MCF 10A (cell line): ENCODE measurements around the gene ATG2A. TPM values are rescaled to one million over a fixed set of nuclear protein-coding genes. Genes with fewer than 3 reads are reported as not detected.

ENCODE experiments used
- BruUV-seq: library from RNA; stranded (reverse); fragments of 400-500 nt; replicated peaks from 2 replicates; lab custom pipeline; 2021; lab: Mats Ljungman, UMichigan
- CTCF ChIA-PET: fragments of 300-600 bp; sonication (Branson Sonifier 250); formaldehyde crosslinking; extraction: SDS; loops from one replicate; lab custom pipeline; 2021; ENCODE audit warnings: antibody characterized with exemption, inconsistent platforms; lab: Yijun Ruan, JAX
- POLR2A ChIA-PET: fragments of 300-600, 350-650 bp; sonication (Branson Sonifier 250); formaldehyde crosslinking; extraction: SDS; loops from one replicate; lab custom pipeline; 2020; ENCODE audit warnings: antibody characterized with exemption, inconsistent platforms; lab: Yijun Ruan, JAX
- DNase-seq: peaks from one replicate; pipeline ENCODE4 v3.0.0-alpha.2; 2018; ENCODE audit not compliant: unreplicated experiment
- H3K27ac Mint-ChIP-seq: one replicate; pipeline ENCODE4 v1.8.0; 2022; ENCODE audit warnings: mild to moderate bottlenecking, low read depth, mixed read lengths; ENCODE audit not compliant: unreplicated experiment
- H3K27me3 Mint-ChIP-seq: one replicate; pipeline ENCODE4 v1.8.0; 2022; ENCODE audit warnings: mixed read lengths; ENCODE audit not compliant: insufficient read depth, unreplicated experiment
- H3K36me3 Mint-ChIP-seq: one replicate; pipeline ENCODE4 v1.8.0; 2022; ENCODE audit warnings: mild to moderate bottlenecking, moderate library complexity, mixed read lengths; ENCODE audit not compliant: insufficient read depth, unreplicated experiment
- H3K4me1 Mint-ChIP-seq: one replicate; pipeline ENCODE4 v1.8.0; 2022; ENCODE audit warnings: mixed read lengths; ENCODE audit not compliant: insufficient read depth, unreplicated experiment
- H3K4me3 Mint-ChIP-seq: one replicate; pipeline ENCODE4 v1.8.0; 2022; ENCODE audit warnings: mild to moderate bottlenecking, moderate library complexity, mixed read lengths; ENCODE audit not compliant: unreplicated experiment
- H3K9me3 Mint-ChIP-seq: one replicate; pipeline ENCODE4 v1.8.0; 2022; ENCODE audit warnings: mixed read lengths; ENCODE audit not compliant: unreplicated experiment
- intact Hi-C: fragments of 100-400 bp; cut with micrococcal nuclease; formaldehyde crosslinking; loops from 2 replicates; pipeline ENCODE4 v1.14.1; 2022
- total RNA-seq: library from RNA; stranded (reverse); gene quantifications from 2 replicates; pipeline ENCODE4 v1.2.3, GENCODE V29; 2022
- TF ChIP-seq, protein P1 (sequence below): fragments of 200-600 bp; IDR thresholded peaks from one replicate; pipeline ENCODE4 v1.8.0; 2022; ENCODE audit warnings: antibody characterized with exemption, mild to moderate bottlenecking; ENCODE audit not compliant: unreplicated experiment

ATG2A gene
- total RNA-seq, 1 experiment from 2014 or later, result 28.7 TPM

GRCh38 chr11:64856382-64857227, 60.4 kb downstream of the ATG2A start:
- no TSS peak for BruUV-seq
- ChIA-PET POLR2A (interaction anchor here (0.6 to 7.8 kb wide), 9 partner anchors 9 to 240 kb away, joined by 3 to 79 read pairs (median 8); partner anchors contain the start of genes ARL2 and EHD1), CTCF (interaction anchor here (0.7 to 15.7 kb wide), 7 partner anchors 9 to 318 kb away, joined by 3 to 286 read pairs (median 5); partner anchors contain the start of gene EHD1)
- TF ChIP-seq, protein P1, sequence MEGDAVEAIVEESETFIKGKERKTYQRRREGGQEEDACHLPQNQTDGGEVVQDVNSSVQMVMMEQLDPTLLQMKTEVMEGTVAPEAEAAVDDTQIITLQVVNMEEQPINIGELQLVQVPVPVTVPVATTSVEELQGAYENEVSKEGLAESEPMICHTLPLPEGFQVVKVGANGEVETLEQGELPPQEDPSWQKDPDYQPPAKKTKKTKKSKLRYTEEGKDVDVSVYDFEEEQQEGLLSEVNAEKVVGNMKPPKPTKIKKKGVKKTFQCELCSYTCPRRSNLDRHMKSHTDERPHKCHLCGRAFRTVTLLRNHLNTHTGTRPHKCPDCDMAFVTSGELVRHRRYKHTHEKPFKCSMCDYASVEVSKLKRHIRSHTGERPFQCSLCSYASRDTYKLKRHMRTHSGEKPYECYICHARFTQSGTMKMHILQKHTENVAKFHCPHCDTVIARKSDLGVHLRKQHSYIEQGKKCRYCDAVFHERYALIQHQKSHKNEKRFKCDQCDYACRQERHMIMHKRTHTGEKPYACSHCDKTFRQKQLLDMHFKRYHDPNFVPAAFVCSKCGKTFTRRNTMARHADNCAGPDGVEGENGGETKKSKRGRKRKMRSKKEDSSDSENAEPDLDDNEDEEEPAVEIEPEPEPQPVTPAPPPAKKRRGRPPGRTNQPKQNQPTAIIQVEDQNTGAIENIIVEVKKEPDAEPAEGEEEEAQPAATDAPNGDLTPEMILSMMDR, result no peak
- Mint-ChIP-seq H3K4me1 (peaks cover 28% of the 10 kb centered on the region), H3K4me3 (peak overlapping the region; percentile 65), H3K9me3 (no peaks in the 10 kb centered on the region), H3K27ac (peak overlapping the region; percentile 86), H3K36me3 (peaks cover 27% of the 10 kb centered on the region), H3K27me3 (no peaks in the 10 kb centered on the region)
- peak; percentile 97 for DNase-seq
- intact Hi-C loops, result no loop called here

DNA sequence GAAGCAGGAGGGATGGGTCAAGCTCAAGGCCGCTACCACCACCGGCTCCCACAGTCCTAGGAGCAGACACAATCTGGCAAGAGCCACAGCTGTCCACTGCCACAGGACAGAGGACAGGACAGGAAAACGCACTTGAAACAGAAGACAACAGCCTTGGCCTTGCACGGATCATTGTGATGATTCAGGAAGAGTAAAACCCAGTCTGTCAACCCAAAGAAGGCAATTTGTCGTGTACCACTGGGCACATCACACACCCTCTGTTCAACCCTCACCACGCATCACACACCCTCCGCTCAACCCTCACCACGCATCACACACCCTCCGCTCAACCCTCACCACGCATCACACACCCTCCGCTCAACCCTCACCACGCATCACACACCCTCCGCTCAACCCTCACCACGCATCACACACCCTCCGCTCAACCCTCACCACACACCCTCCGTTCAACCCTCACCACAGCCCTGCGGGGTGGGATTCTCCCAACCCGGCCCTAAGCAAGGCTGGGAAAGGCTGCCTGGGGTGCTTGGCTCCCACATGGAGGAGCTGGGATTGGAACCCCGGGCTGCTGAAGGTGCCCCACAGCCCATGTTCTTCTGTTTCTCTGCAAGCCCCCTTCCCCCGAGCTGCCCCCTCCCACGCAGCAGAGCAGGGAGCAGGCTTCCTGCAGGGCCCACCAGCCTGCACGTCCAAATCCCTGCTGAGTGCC, 61.3 kb downstream of the ATG2A start:
- H3K27me3 Mint-ChIP-seq, result no peaks in the 10 kb centered on the region
- peaks cover 27% of the 10 kb centered on the region for H3K36me3 Mint-ChIP-seq
- intact Hi-C loops, result loop anchor here (1.0 to 2.0 kb wide), 2 partner anchors 23 to 69 kb away; partner anchors contain the start of genes EHD1 and PPP2R5B
- DNase-seq, result no peak
- no peaks in the 10 kb centered on the region for H3K9me3 Mint-ChIP-seq
- BruUV-seq, result no TSS peak
- TF ChIP-seq, protein P1, result no peak
- CTCF ChIA-PET, result interaction anchor here (0.6 to 15.7 kb wide), 9 partner anchors 8 to 319 kb away, joined by 3 to 286 read pairs (median 5); partner anchors contain the start of gene EHD1
- H3K4me3 Mint-ChIP-seq, result peak overlapping the region; percentile 65
- H3K27ac Mint-ChIP-seq, result peak overlapping the region; percentile 86
- POLR2A ChIA-PET, result interaction anchor here (0.9 to 7.8 kb wide), 13 partner anchors 8 to 241 kb away, joined by 3 to 79 read pairs (median 6); partner anchors contain the start of genes ARL2, EHD1 and SF1
- peaks cover 28% of the 10 kb centered on the region for H3K4me1 Mint-ChIP-seq

GRCh38 chr11:64854534-64855502, 62.2 kb downstream of the ATG2A start:
- TF ChIP-seq, protein P1, result no peak
- Mint-ChIP-seq H3K4me1 (peaks cover 28% of the 10 kb centered on the region), H3K4me3 (peak overlapping the region; percentile 54), H3K27ac (peak overlapping the region; percentile 86), H3K27me3 (no peaks in the 10 kb centered on the region), H3K36me3 (peaks cover 25% of the 10 kb centered on the region), H3K9me3 (no peaks in the 10 kb centered on the region)
- no TSS peak for BruUV-seq
- ChIA-PET CTCF (interaction anchor here (0.6 to 15.7 kb wide), 8 partner anchors 12 to 586 kb away, joined by 3 to 286 read pairs (median 3); partner anchors contain the start of gene EHD1), POLR2A (interaction anchor here (0.5 to 7.8 kb wide), 15 partner anchors 9 to 530 kb away, joined by 3 to 79 read pairs (median 4); partner anchors contain the start of genes ARL2, CDC42BPG, EHD1 and SF1)
- intact Hi-C loops, result loop anchor here (1.0 to 2.0 kb wide), 2 partner anchors 23 to 70 kb away; partner anchors contain the start of genes EHD1 and PPP2R5B
- peak; percentile 97 for DNase-seq
